Caco-2 (cell line): ENCODE measurements around the gene CACNA2D1. TPM values are rescaled to one million over a fixed set of nuclear protein-coding genes. Genes with fewer than 3 reads are reported as not detected.

Experiments
- BruUV-seq: library from RNA; stranded (reverse); fragments of 400-500 nt; replicated peaks from 2 replicates; lab custom pipeline; 2021; lab: Mats Ljungman, UMichigan
- CTCF ChIA-PET: fragments of 300-600 bp; sonication (Branson Sonifier 250); formaldehyde crosslinking; loops from one replicate; lab custom pipeline; 2022; ENCODE audit warnings: antibody characterized with exemption; lab: Charles Lee
- POLR2A ChIA-PET: fragments of 300-600 bp; sonication (Branson Sonifier 250); formaldehyde crosslinking; loops from one replicate; lab custom pipeline; 2022; ENCODE audit warnings: antibody characterized with exemption; lab: Charles Lee
- DNase-seq, 2 experiments: peaks; one replicate each; pipeline versions ENCODE4 v3.0.0 to v3.0.0-alpha.2; 2020 to 2022
- H3K27me3 ChIP-seq: replicated peaks from 2 replicates; pipeline ENCODE4 v1.6.0; 2011; ENCODE audit warnings: low read length; ENCODE audit not compliant: control insufficient read depth, insufficient read depth
- H3K36me3 ChIP-seq: 2 replicates; pipeline ENCODE4 v1.5.1; 2011; ENCODE audit warnings: low read length; ENCODE audit not compliant: control insufficient read depth, insufficient read depth
- H3K4me1 ChIP-seq: fragments of 250-450 bp; sonication (Bioruptor Pico); 2 replicates; pipeline ENCODE4 v1.5.1; 2020; ENCODE audit warnings: mild to moderate bottlenecking
- H3K4me3 ChIP-seq: 2 replicates; pipeline ENCODE4 v1.5.1; 2011; ENCODE audit warnings: low read depth, mild to moderate bottlenecking, control low read depth, low read length
- H3K9me3 ChIP-seq: fragments of 250-450 bp; sonication (Bioruptor Pico); 2 replicates; pipeline ENCODE4 v1.5.1; 2020; ENCODE audit warnings: mild to moderate bottlenecking, moderate library complexity
- H3K27ac Mint-ChIP-seq: one replicate; pipeline ENCODE4 v1.8.0; 2022; ENCODE audit warnings: mixed read lengths; ENCODE audit not compliant: unreplicated experiment
- H3K27me3 Mint-ChIP-seq: one replicate; pipeline ENCODE4 v1.8.0; 2022; ENCODE audit warnings: mixed read lengths; ENCODE audit not compliant: insufficient read depth, unreplicated experiment
- H3K36me3 Mint-ChIP-seq: one replicate; pipeline ENCODE4 v1.8.0; 2022; ENCODE audit warnings: mild to moderate bottlenecking, mixed read lengths; ENCODE audit not compliant: insufficient read depth, unreplicated experiment
- H3K4me1 Mint-ChIP-seq: one replicate; pipeline ENCODE4 v1.8.0; 2022; ENCODE audit warnings: low read depth, mixed read lengths; ENCODE audit not compliant: unreplicated experiment
- H3K4me3 Mint-ChIP-seq: one replicate; pipeline ENCODE4 v1.8.0; 2022; ENCODE audit warnings: mild to moderate bottlenecking, moderate library complexity, mixed read lengths; ENCODE audit not compliant: unreplicated experiment
- H3K9me3 Mint-ChIP-seq: one replicate; pipeline ENCODE4 v1.8.0; 2022; ENCODE audit warnings: mixed read lengths; ENCODE audit not compliant: unreplicated experiment
- intact Hi-C: fragments of 100-400 bp; cut with micrococcal nuclease; formaldehyde crosslinking; loops from one replicate; pipeline ENCODE4 v1.10.0; 2022; ENCODE audit not compliant: unreplicated experiment
- total RNA-seq: library from RNA; stranded (reverse); gene quantifications from 2 replicates; pipeline ENCODE4 v1.2.3, GENCODE V29; 2022
- TF ChIP-seq, protein P1 (sequence below), 2 experiments: fragments of 200-600 bp in 1 of 2; IDR thresholded peaks; 1 replicate in 1 of 2; 2 replicates in 1 of 2; pipeline versions ENCODE4 v1.5.1 to v1.8.0; 2011 to 2022; ENCODE audit warnings: antibody characterized with exemption in 1 of 2, control low read depth in 1 of 2, inconsistent platforms in 1 of 2, low read depth in 1 of 2, low read length in 1 of 2, mild to moderate bottlenecking in 1 of 2, moderate library complexity in 1 of 2; ENCODE audit not compliant: insufficient read depth in 1 of 2, severe bottlenecking in 1 of 2, unreplicated experiment in 1 of 2

Gene CACNA2D1
- total RNA-seq, 1 experiment from 2014 or later = not detected

DNA sequence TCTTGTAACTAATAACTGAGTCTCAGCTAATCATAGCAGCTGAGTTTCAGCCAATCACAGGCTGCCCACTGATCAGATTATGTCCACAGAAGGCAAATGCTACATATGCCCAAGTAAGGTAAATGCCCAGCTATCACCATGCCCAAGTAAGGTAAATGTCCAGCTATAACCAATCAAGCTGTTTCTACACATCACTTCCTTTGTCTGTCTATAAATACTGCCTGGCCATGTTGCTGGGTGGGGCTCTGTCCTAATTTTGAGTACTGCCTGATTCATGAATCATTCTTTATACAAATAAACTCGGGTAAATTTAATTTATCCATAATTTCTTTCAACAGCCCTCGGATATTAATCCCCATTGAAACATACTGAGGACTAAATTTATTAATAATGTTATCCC lies 312.4 kb downstream of the CACNA2D1 start:
- TF ChIP-seq, protein P1, sequence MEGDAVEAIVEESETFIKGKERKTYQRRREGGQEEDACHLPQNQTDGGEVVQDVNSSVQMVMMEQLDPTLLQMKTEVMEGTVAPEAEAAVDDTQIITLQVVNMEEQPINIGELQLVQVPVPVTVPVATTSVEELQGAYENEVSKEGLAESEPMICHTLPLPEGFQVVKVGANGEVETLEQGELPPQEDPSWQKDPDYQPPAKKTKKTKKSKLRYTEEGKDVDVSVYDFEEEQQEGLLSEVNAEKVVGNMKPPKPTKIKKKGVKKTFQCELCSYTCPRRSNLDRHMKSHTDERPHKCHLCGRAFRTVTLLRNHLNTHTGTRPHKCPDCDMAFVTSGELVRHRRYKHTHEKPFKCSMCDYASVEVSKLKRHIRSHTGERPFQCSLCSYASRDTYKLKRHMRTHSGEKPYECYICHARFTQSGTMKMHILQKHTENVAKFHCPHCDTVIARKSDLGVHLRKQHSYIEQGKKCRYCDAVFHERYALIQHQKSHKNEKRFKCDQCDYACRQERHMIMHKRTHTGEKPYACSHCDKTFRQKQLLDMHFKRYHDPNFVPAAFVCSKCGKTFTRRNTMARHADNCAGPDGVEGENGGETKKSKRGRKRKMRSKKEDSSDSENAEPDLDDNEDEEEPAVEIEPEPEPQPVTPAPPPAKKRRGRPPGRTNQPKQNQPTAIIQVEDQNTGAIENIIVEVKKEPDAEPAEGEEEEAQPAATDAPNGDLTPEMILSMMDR (IDR thresholded peaks at IDR 0.05; ENCODE audit: insufficient read depth in 1 of 2, low read depth in 1 of 2, low read length in 1 of 2, severe bottlenecking in 1 of 2, unreplicated experiment in 1 of 2) = no peak
- intact Hi-C loops = no loop called here
- Mint-ChIP-seq H3K36me3 (no peaks in the 10 kb centered on the region), H3K9me3 (no peaks in the 10 kb centered on the region), H3K4me3 (no peak overlapping the region), H3K4me1 (no peaks in the 10 kb centered on the region), H3K27me3 (no peaks in the 10 kb centered on the region), H3K27ac (no peak overlapping the region)
- no peak for DNase-seq
- H3K36me3 ChIP-seq = no peaks in the 10 kb centered on the region
- BruUV-seq = no TSS peak
- no peaks in the 10 kb centered on the region for H3K9me3 ChIP-seq
- no peaks in the 10 kb centered on the region for H3K4me1 ChIP-seq
- CTCF ChIA-PET = no interaction called here
- POLR2A ChIA-PET = no interaction called here
- no peak overlapping the region for H3K4me3 ChIP-seq
- no peaks in the 10 kb centered on the region for H3K27me3 ChIP-seq

DNA sequence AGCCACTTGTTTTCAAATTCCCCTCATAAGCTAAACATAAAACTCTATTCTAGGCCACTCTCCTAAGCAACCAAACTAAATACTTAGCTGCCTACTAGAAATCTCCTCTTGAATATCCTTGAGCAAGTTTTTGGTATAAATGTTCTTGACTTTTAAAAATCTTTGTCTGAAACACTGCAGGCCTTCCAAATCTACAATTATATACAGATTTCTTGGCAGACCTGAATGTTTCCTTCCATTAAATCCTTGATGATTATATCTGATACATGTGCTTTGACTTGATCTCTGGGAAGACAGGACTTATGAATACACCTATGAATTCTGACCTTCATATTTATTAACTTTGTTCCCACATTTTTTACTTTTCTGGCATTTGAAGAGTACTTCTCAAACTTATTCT lies 314.5 kb downstream of the CACNA2D1 start:
- H3K9me3 ChIP-seq = peaks cover 2% of the 10 kb centered on the region; the same call in 1 of the 2 replicates
- ChIA-PET POLR2A (no interaction called here), CTCF (no interaction called here)
- Mint-ChIP-seq H3K9me3 (peaks cover 9% of the 10 kb centered on the region), H3K4me1 (no peaks in the 10 kb centered on the region), H3K36me3 (no peaks in the 10 kb centered on the region), H3K4me3 (no peak overlapping the region), H3K27me3 (no peaks in the 10 kb centered on the region), H3K27ac (no peak overlapping the region)
- TF ChIP-seq, protein P1 (IDR thresholded peaks at IDR 0.05; ENCODE audit: insufficient read depth in 1 of 2, low read depth in 1 of 2, low read length in 1 of 2, severe bottlenecking in 1 of 2, unreplicated experiment in 1 of 2) = no peak
- H3K4me1 ChIP-seq = no peaks in the 10 kb centered on the region
- no peaks in the 10 kb centered on the region for H3K36me3 ChIP-seq
- no TSS peak for BruUV-seq
- intact Hi-C loops = no loop called here
- DNase-seq = no peak
- no peaks in the 10 kb centered on the region for H3K27me3 ChIP-seq
- no peak overlapping the region for H3K4me3 ChIP-seq

DNA sequence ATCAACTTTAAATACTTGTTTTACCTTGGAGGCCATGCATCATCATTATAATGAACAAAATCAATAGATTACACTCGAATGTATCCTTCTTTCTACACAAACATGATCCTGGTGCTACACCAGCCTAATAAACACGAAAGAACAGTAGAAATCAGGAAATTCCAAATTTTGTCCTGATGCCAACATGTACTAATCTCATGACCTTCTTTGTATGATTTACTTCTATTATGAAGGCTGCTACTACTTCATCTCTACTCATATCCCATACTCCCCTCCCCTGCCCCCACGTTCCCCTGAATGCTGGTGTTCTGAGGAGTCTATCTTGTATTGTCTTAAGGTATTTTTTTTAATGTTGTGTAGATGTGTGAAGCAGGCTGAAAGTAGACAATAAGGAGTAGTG lies 315.0 kb downstream of the CACNA2D1 start:
- H3K27ac Mint-ChIP-seq = no peak overlapping the region
- no peak for DNase-seq
- Histone ChIP-seq H3K4me3 (no peak overlapping the region), H3K4me1 (no peaks in the 10 kb centered on the region), H3K27me3 (no peaks in the 10 kb centered on the region), H3K9me3 (peaks cover 2% of the 10 kb centered on the region; the same call in 1 of the 2 replicates), H3K36me3 (no peaks in the 10 kb centered on the region)
- no peak overlapping the region for H3K4me3 Mint-ChIP-seq
- no peaks in the 10 kb centered on the region for H3K27me3 Mint-ChIP-seq
- POLR2A ChIA-PET = no interaction called here
- no TSS peak for BruUV-seq
- H3K9me3 Mint-ChIP-seq = peaks cover 9% of the 10 kb centered on the region
- CTCF ChIA-PET = no interaction called here
- no peaks in the 10 kb centered on the region for H3K4me1 Mint-ChIP-seq
- TF ChIP-seq, protein P1 (IDR thresholded peaks at IDR 0.05; ENCODE audit: insufficient read depth in 1 of 2, low read depth in 1 of 2, low read length in 1 of 2, severe bottlenecking in 1 of 2, unreplicated experiment in 1 of 2) = no peak
- no peaks in the 10 kb centered on the region for H3K36me3 Mint-ChIP-seq
- intact Hi-C loops = no loop called here
